Breast epithelium (tissue), 4 donors: ENCODE data around the gene ALDH1A3. TPM values are rescaled to one million over a fixed set of nuclear protein-coding genes. Genes with fewer than 3 reads are reported as not detected.

Experiments used
- DNase-seq, 2 donors: peaks; one replicate each; pipeline ENCODE4 v3.0.0-alpha.2; 2019; ENCODE audit warnings: low spot score in 2 of 2
- H3K27ac ChIP-seq, 2 donors: fragments of 200-600 bp; sonication (generic) in 1 of 2; one replicate each; pipeline ENCODE4 v1.5.1; 2016 to 2019; ENCODE audit warnings: mild to moderate bottlenecking in 1 of 2
- H3K27me3 ChIP-seq, 2 donors: fragments of 200-600 bp; sonication (generic) in 1 of 2; one replicate each; pipeline versions ENCODE4 v1.5.1 to v1.6.0; 2017 to 2019; ENCODE audit warnings: control low read depth in 1 of 2, mild to moderate bottlenecking in 1 of 2
- H3K36me3 ChIP-seq: fragments of 200-600 bp; one replicate; pipeline ENCODE4 v1.5.1; 2019
- H3K4me1 ChIP-seq, 2 donors: fragments of 200-600 bp; sonication (generic); one replicate each; pipeline ENCODE4 v1.5.1; 2016 to 2019; ENCODE audit warnings: control low read depth in 1 of 2
- H3K4me3 ChIP-seq, 3 donors: fragments of 200-600 bp; sonication (generic); 1 replicate in 2 of 3; 2 replicates in 1 of 3; pipeline ENCODE4 v1.5.1; 2016 to 2019; ENCODE audit warnings: mild to moderate bottlenecking in 3 of 3, moderate library complexity in 2 of 3
- H3K9me3 ChIP-seq, 2 donors: fragments of 200-600 bp; sonication (generic) in 1 of 2; one replicate each; pipeline ENCODE4 v1.5.1; 2016 to 2019; ENCODE audit warnings: control low read depth in 1 of 2
- CTCF ChIP-seq, 3 donors: fragments of 450-650 bp; IDR thresholded peaks; one replicate each; pipeline ENCODE4 v1.5.1; 2016 to 2017; ENCODE audit warnings: antibody characterized with exemption in 3 of 3, mild to moderate bottlenecking in 3 of 3, moderate library complexity in 3 of 3
- POLR2A ChIP-seq: fragments of 450-650 bp; IDR thresholded peaks from one replicate; pipeline ENCODE4 v1.6.1; 2016; ENCODE audit warnings: antibody characterized with exemption, mild to moderate bottlenecking, moderate library complexity
- POLR2AphosphoS5 ChIP-seq, 3 donors: sonication (generic); formaldehyde crosslinking; IDR thresholded peaks; one replicate each; pipeline ENCODE4 v1.6.1; 2017; ENCODE audit warnings: antibody characterized with exemption in 3 of 3
- intact Hi-C: fragments of 100-400 bp; cut with DNase I; formaldehyde crosslinking; loops from one replicate; pipeline ENCODE4 v1.15.1; 2023; ENCODE audit warnings: low total_unique reads
- total RNA-seq, 3 donors: library from RNA; depleted of rRNA; stranded (reverse); fragments of >200 nt; gene quantifications; one replicate each; pipeline ENCODE4 v1.1.0, GENCODE V29; 2016

The ALDH1A3 gene
- total RNA-seq, 3 donors from 2014 or later = 24.2 to 207 (median 44.9) TPM

- Histone ChIP-seq H3K4me1 (peaks cover 0 to 9% of the 10 kb centered on the region in 2 donors), H3K9me3 (no peaks in the 10 kb centered on the region), H3K27ac (no peak overlapping the region), H3K36me3 (no peaks in the 10 kb centered on the region), H3K27me3 (no peaks in the 10 kb centered on the region), H3K4me3 (no peak overlapping the region)
- no peak for DNase-seq
- TF ChIP-seq POLR2AphosphoS5 (IDR thresholded peaks at IDR 0.05) (no peak), POLR2A (no peak), CTCF (IDR thresholded peaks at IDR 0.05) (no peak)
- intact Hi-C loops = no loop called here
Measured at GRCh38 chr15:100931143-100931890, 51.7 kb downstream of the ALDH1A3 start.

- no peak for DNase-seq
- Histone ChIP-seq H3K4me3 (no peak overlapping the region), H3K27ac (no peak overlapping the region), H3K9me3 (no peaks in the 10 kb centered on the region), H3K4me1 (peaks cover 0 to 9% of the 10 kb centered on the region in 2 donors), H3K36me3 (no peaks in the 10 kb centered on the region), H3K27me3 (no peaks in the 10 kb centered on the region)
- TF ChIP-seq POLR2A (no peak), POLR2AphosphoS5 (IDR thresholded peaks at IDR 0.05) (no peak), CTCF (IDR thresholded peaks at IDR 0.05) (no peak)
- intact Hi-C loops = no loop called here
Measured at GRCh38 chr15:100932676-100933348, 53.2 kb downstream of the ALDH1A3 start.

DNA sequence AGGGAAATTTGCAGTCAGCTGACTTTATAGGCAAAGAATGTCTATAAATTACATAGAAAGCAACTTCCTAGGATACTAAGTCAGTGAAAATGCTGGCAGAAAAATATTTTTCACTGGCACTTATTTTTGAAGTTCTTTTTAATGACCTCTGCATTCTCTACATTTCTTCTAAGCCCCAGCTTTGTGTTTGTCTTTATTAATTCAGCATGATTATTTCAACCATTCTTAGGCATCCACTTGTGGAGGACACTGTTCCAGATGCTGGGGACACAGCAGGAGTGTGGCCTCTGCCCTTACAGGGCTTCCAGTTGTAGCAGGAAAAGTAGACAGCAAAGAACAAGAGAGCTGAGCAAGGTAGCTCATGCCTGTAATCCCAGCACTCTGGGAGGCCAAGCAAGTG, 54.5 kb downstream of the ALDH1A3 start:
- no peaks in the 10 kb centered on the region for H3K36me3 ChIP-seq
- H3K4me1 ChIP-seq = peaks cover 0 to 7% of the 10 kb centered on the region in 2 donors
- DNase-seq = no peak
- no peak overlapping the region for H3K27ac ChIP-seq
- H3K27me3 ChIP-seq = no peaks in the 10 kb centered on the region
- intact Hi-C loops = no loop called here
- H3K9me3 ChIP-seq = no peaks in the 10 kb centered on the region
- TF ChIP-seq POLR2AphosphoS5 (IDR thresholded peaks at IDR 0.05) (no peak), CTCF (IDR thresholded peaks at IDR 0.05) (no peak)
- H3K4me3 ChIP-seq = no peak overlapping the region

DNA sequence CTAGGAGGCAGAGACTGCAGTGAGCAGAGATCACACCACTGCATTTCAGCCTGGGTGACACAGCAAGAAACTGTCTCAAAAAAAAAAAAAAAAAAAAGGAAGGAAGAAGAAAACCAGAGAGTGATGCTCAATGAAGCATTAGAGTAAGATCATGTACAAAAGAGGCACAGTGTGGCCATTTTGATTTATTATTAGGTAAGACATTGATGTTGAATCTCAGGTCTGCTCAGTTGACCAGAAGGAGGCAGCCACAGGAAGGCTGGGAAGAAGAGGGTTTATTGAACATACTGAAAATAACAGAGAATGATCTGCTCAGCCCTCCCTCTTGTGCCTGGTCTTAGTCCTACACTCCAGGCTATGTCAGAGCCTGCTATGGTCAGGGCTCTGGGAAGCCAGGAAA, 55.1 kb downstream of the ALDH1A3 start:
- H3K36me3 ChIP-seq = no peaks in the 10 kb centered on the region
- no peak for TF ChIP-seq POLR2AphosphoS5 (IDR thresholded peaks at IDR 0.05)
- no peak for TF ChIP-seq CTCF (IDR thresholded peaks at IDR 0.05)
- intact Hi-C loops = no loop called here
- H3K27ac ChIP-seq = no peak overlapping the region
- no peak overlapping the region for H3K4me3 ChIP-seq
- no peaks in the 10 kb centered on the region for H3K9me3 ChIP-seq
- H3K4me1 ChIP-seq = peaks cover 0 to 2% of the 10 kb centered on the region in 2 donors
- no peak for DNase-seq
- no peaks in the 10 kb centered on the region for H3K27me3 ChIP-seq

DNA sequence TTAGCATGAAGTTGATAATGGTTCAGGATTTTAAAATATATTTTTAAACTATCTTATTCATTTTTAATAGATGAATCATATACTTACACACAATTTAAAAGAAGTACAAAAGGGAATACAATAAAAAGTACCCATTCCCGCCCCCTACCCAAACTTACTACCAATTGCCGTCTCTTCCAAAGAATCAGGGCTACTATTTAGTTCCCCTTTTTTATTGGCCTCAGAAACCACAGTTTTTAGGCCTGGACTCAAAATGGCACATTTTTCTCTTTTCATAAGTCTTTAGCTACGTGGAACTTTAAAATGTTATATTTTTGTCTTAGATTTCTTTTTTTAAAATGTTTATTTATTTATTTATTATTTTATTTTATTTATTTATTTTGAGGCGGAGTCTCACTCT, 57.5 kb downstream of the ALDH1A3 start:
- Histone ChIP-seq H3K4me3 (no peak overlapping the region), H3K27ac (no peak overlapping the region), H3K4me1 (no peaks in the 10 kb centered on the region), H3K27me3 (no peaks in the 10 kb centered on the region), H3K36me3 (no peaks in the 10 kb centered on the region), H3K9me3 (no peaks in the 10 kb centered on the region)
- no peak for DNase-seq
- intact Hi-C loops = no loop called here
- TF ChIP-seq CTCF (IDR thresholded peaks at IDR 0.05) (no peak), POLR2A (no peak)
